Peyer's patch (tissue), 4 donors: ENCODE measurements around the gene BBLN. TPM values are rescaled to one million over a fixed set of nuclear protein-coding genes. Genes with fewer than 3 reads are reported as not detected.
A peak's percentile ranks its signal among the peaks of the same experiment; 100 is the strongest.

Experiments used
- DNase-seq, 3 donors: peaks; one replicate each; pipeline ENCODE4 v3.0.0-alpha.2; 2017 to 2019
- H3K27ac ChIP-seq, 4 donors: fragments of 200-600 bp; sonication (generic); one replicate each; pipeline ENCODE4 v1.5.1; 2016 to 2019
- H3K27me3 ChIP-seq, 2 donors: fragments of 200-600 bp; sonication (generic); one replicate each; pipeline ENCODE4 v1.5.1; 2019
- H3K36me3 ChIP-seq, 3 donors: fragments of 200-600 bp; sonication (generic); one replicate each; pipeline ENCODE4 v1.5.1; 2016 to 2019
- H3K4me1 ChIP-seq, 4 donors: fragments of 200-600 bp; sonication (generic); one replicate each; pipeline ENCODE4 v1.5.1; 2016 to 2019
- H3K4me3 ChIP-seq, 4 donors: fragments of 200-600 bp; sonication (generic); 1 replicate in 3 of 4; 2 replicates in 1 of 4; pipeline ENCODE4 v1.5.1; 2016 to 2019; ENCODE audit warnings: mild to moderate bottlenecking in 1 of 4
- H3K9me3 ChIP-seq, 4 donors: fragments of 200-600 bp; sonication (generic); one replicate each; pipeline ENCODE4 v1.5.1; 2016 to 2019; ENCODE audit warnings: mild to moderate bottlenecking in 1 of 4
- CTCF ChIP-seq, 6 experiments: fragments of 450-650 bp in 4 of 6; fragments of 200-600 bp in 2 of 6; sonication (generic) in 1 of 6; IDR thresholded peaks; one replicate each; pipeline ENCODE4 v1.5.1; 2017 to 2019; ENCODE audit warnings: antibody characterized with exemption in 6 of 6, mild to moderate bottlenecking in 3 of 6, moderate library complexity in 1 of 6
- POLR2A ChIP-seq, 2 donors: fragments of 450-650 bp; IDR thresholded peaks; one replicate each; pipeline ENCODE4 v1.5.1; 2017; ENCODE audit warnings: antibody characterized with exemption in 2 of 2, mild to moderate bottlenecking in 2 of 2, moderate library complexity in 2 of 2
- total RNA-seq, 4 donors: library from RNA; depleted of rRNA; stranded (reverse); fragments of >200 nt; gene quantifications; one replicate each; pipeline ENCODE4 v1.1.0, GENCODE V29; 2016

The BBLN gene
- total RNA-seq, 4 donors from 2014 or later, result 38.8 to 93.7 (median 70.2) TPM

- TF ChIP-seq POLR2A (IDR thresholded peaks at IDR 0.05) (no peak), CTCF (IDR thresholded peaks at IDR 0.05) (no peak)
- no peak for DNase-seq
- H3K36me3 ChIP-seq, result peaks cover 0 to 16% (median 0%) of the 10 kb centered on the region in 3 donors
- H3K27me3 ChIP-seq, result no peaks in the 10 kb centered on the region
- H3K4me3 ChIP-seq, result peak overlapping the region; percentile 80 to 99 (median 82)
- no peaks in the 10 kb centered on the region for H3K9me3 ChIP-seq
- H3K4me1 ChIP-seq, result peaks cover 0 to 16% (median 12%) of the 10 kb centered on the region in 4 donors
- peak overlapping the region; percentile 83 to 91 (median 88) for H3K27ac ChIP-seq
Measured at GRCh38 chr9:128190516-128191405, 30.7 kb downstream of the BBLN start.

DNA sequence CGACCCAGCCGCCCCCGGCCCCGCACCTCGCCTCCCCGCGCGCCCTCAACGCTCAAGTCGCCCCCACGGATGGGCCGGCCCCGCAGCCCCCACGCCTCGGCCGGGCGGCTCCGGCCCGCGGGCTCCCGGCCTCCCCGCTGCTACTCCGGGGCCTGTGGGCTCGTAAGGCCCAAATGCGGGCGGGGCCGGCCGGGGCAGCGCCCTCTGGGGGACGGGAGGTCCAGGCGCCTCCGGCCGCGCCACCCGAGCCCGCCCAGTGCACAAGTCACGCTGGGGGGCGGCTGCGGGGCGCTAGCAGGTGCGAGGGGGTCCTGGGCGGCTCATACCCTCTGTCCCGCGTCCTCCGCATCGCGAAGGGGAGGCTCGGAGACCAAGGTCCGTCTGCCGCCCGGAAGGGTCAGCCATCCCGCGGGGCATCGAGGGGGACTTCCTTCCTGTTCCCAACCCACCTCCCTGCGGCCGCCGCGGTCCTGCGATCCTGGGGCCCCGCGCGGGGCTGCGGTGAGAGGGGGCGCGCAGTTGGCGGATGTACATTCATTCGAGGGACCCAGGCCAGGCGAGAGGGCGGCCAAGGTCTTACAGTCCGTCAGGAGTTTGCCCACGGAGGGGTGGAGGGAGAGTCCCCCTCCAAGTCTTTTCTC is 31.5 kb downstream of the BBLN start, which contains the start of gene CIZ1:
CIZ1 (minus strand) TSS at position 167 of the 641 bp plus-strand sequence. CDS start 715 bp downstream, outside the sequence.
- Histone ChIP-seq H3K4me1 (peaks cover 0 to 16% (median 12%) of the 10 kb centered on the region in 4 donors), H3K36me3 (peaks cover 0 to 12% (median 0%) of the 10 kb centered on the region in 3 donors), H3K27ac (peak within 1 kb of the TSS; percentile 83 to 91 (median 88)), H3K9me3 (no peaks in the 10 kb centered on the region), H3K4me3 (peak within 1 kb of the TSS; percentile 80 to 99 (median 82)), H3K27me3 (no peaks in the 10 kb centered on the region)
- peak; percentile 81 to 90 (median 84) for TF ChIP-seq CTCF (IDR thresholded peaks at IDR 0.05)
- TF ChIP-seq POLR2A (IDR thresholded peaks at IDR 0.05), result peak; percentile 27 to 75
- peak; percentile 66 to 89 (median 88) for DNase-seq

GRCh38 chr9:128192601-128193371 is 32.7 kb downstream of the BBLN start:
- DNase-seq, result peak; percentile 55 to 94 (median 93)
- Histone ChIP-seq H3K4me1 (peaks cover 0 to 16% (median 12%) of the 10 kb centered on the region in 4 donors), H3K27me3 (no peaks in the 10 kb centered on the region), H3K36me3 (peaks cover 0 to 6% (median 0%) of the 10 kb centered on the region in 3 donors), H3K4me3 (peak overlapping the region; percentile 34 to 99 (median 82)), H3K27ac (peak overlapping the region; percentile 83 to 89 (median 86)), H3K9me3 (no peaks in the 10 kb centered on the region)
- peak; percentile 68 to 78 for TF ChIP-seq POLR2A (IDR thresholded peaks at IDR 0.05)
- TF ChIP-seq CTCF (IDR thresholded peaks at IDR 0.05), result peak in 4 of 6 experiments; percentile 32 to 40 (median 37)

GRCh38 chr9:128193469-128194096 is 33.5 kb downstream of the BBLN start:
- Histone ChIP-seq H3K4me3 (peak overlapping the region in 1 of 4 donors; percentile 81), H3K4me1 (peaks cover 0 to 16% (median 12%) of the 10 kb centered on the region in 4 donors), H3K9me3 (no peaks in the 10 kb centered on the region), H3K36me3 (peaks cover 0 to 1% (median 0%) of the 10 kb centered on the region in 3 donors), H3K27me3 (no peaks in the 10 kb centered on the region), H3K27ac (peak overlapping the region in 3 of 4 donors; percentile 83 to 88 (median 83))
- no peak for DNase-seq
- TF ChIP-seq POLR2A (IDR thresholded peaks at IDR 0.05), result no peak
- TF ChIP-seq CTCF (IDR thresholded peaks at IDR 0.05), result no peak
